ENCODE results near the gene TM2D1.

DNA sequence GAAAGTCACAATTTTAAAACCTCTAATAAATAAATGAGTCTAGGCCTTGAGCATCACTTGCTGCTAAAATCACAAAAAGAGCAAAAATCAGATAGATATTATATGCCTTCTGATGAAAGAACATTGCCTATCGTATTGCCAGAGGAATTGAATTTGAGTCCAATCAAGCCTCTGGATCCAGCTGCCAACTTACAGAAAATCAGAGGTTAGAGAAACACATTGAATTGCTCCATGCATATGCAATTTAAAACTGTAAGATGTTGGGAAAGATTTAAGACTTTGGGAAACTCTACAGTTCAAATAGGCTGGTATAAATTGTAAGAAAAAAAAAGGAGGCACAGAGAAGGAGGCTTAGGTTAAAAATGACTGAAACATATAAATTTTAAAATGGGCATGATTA lies 93.5 kb downstream of the TM2D1 start:
- TF ChIP-seq, protein P1, sequence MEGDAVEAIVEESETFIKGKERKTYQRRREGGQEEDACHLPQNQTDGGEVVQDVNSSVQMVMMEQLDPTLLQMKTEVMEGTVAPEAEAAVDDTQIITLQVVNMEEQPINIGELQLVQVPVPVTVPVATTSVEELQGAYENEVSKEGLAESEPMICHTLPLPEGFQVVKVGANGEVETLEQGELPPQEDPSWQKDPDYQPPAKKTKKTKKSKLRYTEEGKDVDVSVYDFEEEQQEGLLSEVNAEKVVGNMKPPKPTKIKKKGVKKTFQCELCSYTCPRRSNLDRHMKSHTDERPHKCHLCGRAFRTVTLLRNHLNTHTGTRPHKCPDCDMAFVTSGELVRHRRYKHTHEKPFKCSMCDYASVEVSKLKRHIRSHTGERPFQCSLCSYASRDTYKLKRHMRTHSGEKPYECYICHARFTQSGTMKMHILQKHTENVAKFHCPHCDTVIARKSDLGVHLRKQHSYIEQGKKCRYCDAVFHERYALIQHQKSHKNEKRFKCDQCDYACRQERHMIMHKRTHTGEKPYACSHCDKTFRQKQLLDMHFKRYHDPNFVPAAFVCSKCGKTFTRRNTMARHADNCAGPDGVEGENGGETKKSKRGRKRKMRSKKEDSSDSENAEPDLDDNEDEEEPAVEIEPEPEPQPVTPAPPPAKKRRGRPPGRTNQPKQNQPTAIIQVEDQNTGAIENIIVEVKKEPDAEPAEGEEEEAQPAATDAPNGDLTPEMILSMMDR (conservative IDR thresholded peaks at IDR 0.05; ENCODE audit: low read depth, low read length): no peak
- TF ChIP-seq EZH2 (IDR thresholded peaks at IDR 0.05; ENCODE audit: borderline replicate concordance, low read depth, low read length, poor library complexity, severe bottlenecking): no peak

Measured in A673 (cell line).